GM12875 (cell line): ENCODE results near the gene HERC6.
A peak's percentile ranks its signal among the peaks of the same experiment; 100 is the strongest.
"Not testable (repeated sequence)": the region's sequence is repeated elsewhere in the genome, so short reads cannot be mapped to it uniquely, and the experiment has no call there.

Source experiments
- H3K4me3 ChIP-seq: one replicate; pipeline ENCODE4 v1.5.1; 2011; ENCODE audit warnings: low read depth, low read length, control low read depth
- CTCF ChIP-seq: IDR thresholded peaks from 2 replicates; pipeline ENCODE4 v1.5.1; 2011; ENCODE audit warnings: low read depth, mild to moderate bottlenecking, control low read depth, inconsistent platforms, low read length, moderate library complexity, borderline replicate concordance; ENCODE audit not compliant: insufficient read depth

The HERC6 gene

GRCh38 chr4:88366460-88366859, 12.2 kb upstream of the HERC6 start:
- TF ChIP-seq CTCF: no peak
- no peak overlapping the region for H3K4me3 ChIP-seq

GRCh38 chr4:88367826-88368225, 10.8 kb upstream of the HERC6 start:
- H3K4me3 ChIP-seq: no peak overlapping the region
- TF ChIP-seq CTCF: no peak

GRCh38 chr4:88369180-88369812, 9.4 kb upstream of the HERC6 start:
- H3K4me3 ChIP-seq: not testable (repeated sequence)
- TF ChIP-seq CTCF: peak; percentile 44; the same call in 1 of the 2 replicates

- no peak overlapping the region for H3K4me3 ChIP-seq
- no peak for TF ChIP-seq CTCF
Observed at GRCh38 chr4:88381123-88381522, 2.5 kb downstream of the HERC6 start.

GRCh38 chr4:88382621-88383020, 4.0 kb downstream of the HERC6 start:
- no peak for TF ChIP-seq CTCF
- no peak overlapping the region for H3K4me3 ChIP-seq

GRCh38 chr4:88390128-88390527, 11.5 kb downstream of the HERC6 start:
- H3K4me3 ChIP-seq: no peak overlapping the region
- TF ChIP-seq CTCF: no peak

- TF ChIP-seq CTCF: no peak
- H3K4me3 ChIP-seq: no peak overlapping the region
Observed at GRCh38 chr4:88391703-88392102, 13.1 kb downstream of the HERC6 start.
